ENCODE results near the gene CFAP68. TPM values are rescaled to one million over a fixed set of nuclear protein-coding genes. Genes with fewer than 3 reads are reported as not detected.

The CFAP68 gene
- total and polyA plus RNA-seq, 2 of the 13 experiments (the other 11 are each of a cell fraction or from before 2014, with no cell fraction given) = 22.2 to 25.6 TPM

- TF ChIP-seq NFAT5 (CRISPR knock-in tag; IDR thresholded peaks at IDR 0.05) (no peak), LCORL (IDR thresholded peaks at IDR 0.05) (no peak), LCORL (CRISPR knock-in tag; IDR thresholded peaks at IDR 0.05) (peak; percentile 71; the same call in 1 of the 2 replicates), KDM5A (IDR thresholded peaks at IDR 0.05; ENCODE audit: borderline replicate concordance, low read length) (no peak), ZNF552 (CRISPR knock-in tag; IDR thresholded peaks at IDR 0.05; ENCODE audit: borderline replicate concordance) (no peak), ZBTB8A (CRISPR knock-in tag; IDR thresholded peaks at IDR 0.05; ENCODE audit: borderline replicate concordance, low read depth) (no peak), PLSCR1 (CRISPR knock-in tag; IDR thresholded peaks at IDR 0.05; ENCODE audit: borderline replicate concordance) (no peak), ARID2 (CRISPR knock-in tag; IDR thresholded peaks at IDR 0.05; ENCODE audit: borderline replicate concordance) (no peak), ZNF446 (CRISPR knock-in tag; IDR thresholded peaks at IDR 0.05) (no peak), ATF5 (CRISPR knock-in tag; IDR thresholded peaks at IDR 0.05; ENCODE audit: low read depth) (no peak), BORCS8-MEF2B (CRISPR knock-in tag; IDR thresholded peaks at IDR 0.05) (no peak), SNAI1 (CRISPR knock-in tag; IDR thresholded peaks at IDR 0.05; ENCODE audit: borderline replicate concordance) (no peak)
- TF ChIP-seq, protein P1, sequence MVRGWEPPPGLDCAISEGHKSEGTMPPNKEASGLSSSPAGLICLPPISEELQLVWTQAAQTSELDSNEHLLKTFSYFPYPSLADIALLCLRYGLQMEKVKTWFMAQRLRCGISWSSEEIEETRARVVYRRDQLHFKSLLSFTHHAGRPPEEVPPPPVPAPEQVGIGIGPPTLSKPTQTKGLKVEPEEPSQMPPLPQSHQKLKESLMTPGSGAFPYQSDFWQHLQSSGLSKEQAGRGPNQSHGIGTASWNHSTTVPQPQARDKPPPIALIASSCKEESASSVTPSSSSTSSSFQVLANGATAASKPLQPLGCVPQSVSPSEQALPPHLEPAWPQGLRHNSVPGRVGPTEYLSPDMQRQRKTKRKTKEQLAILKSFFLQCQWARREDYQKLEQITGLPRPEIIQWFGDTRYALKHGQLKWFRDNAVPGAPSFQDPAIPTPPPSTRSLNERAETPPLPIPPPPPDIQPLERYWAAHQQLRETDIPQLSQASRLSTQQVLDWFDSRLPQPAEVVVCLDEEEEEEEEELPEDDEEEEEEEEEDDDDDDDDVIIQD (CRISPR knock-in tag; IDR thresholded peaks at IDR 0.05; ENCODE audit: low read depth) = peak; percentile 22; the same call in 1 of the 2 replicates
- TF ChIP-seq, protein P2, sequence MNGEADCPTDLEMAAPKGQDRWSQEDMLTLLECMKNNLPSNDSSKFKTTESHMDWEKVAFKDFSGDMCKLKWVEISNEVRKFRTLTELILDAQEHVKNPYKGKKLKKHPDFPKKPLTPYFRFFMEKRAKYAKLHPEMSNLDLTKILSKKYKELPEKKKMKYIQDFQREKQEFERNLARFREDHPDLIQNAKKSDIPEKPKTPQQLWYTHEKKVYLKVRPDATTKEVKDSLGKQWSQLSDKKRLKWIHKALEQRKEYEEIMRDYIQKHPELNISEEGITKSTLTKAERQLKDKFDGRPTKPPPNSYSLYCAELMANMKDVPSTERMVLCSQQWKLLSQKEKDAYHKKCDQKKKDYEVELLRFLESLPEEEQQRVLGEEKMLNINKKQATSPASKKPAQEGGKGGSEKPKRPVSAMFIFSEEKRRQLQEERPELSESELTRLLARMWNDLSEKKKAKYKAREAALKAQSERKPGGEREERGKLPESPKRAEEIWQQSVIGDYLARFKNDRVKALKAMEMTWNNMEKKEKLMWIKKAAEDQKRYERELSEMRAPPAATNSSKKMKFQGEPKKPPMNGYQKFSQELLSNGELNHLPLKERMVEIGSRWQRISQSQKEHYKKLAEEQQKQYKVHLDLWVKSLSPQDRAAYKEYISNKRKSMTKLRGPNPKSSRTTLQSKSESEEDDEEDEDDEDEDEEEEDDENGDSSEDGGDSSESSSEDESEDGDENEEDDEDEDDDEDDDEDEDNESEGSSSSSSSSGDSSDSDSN (CRISPR knock-in tag; IDR thresholded peaks at IDR 0.05) = no peak
- TF ChIP-seq, protein P3, sequence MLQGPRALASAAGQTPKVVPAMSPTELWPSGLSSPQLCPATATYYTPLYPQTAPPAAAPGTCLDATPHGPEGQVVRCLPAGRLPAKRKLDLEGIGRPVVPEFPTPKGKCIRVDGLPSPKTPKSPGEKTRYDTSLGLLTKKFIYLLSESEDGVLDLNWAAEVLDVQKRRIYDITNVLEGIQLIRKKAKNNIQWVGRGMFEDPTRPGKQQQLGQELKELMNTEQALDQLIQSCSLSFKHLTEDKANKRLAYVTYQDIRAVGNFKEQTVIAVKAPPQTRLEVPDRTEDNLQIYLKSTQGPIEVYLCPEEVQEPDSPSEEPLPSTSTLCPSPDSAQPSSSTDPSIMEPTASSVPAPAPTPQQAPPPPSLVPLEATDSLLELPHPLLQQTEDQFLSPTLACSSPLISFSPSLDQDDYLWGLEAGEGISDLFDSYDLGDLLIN (CRISPR knock-in tag; IDR thresholded peaks at IDR 0.05; ENCODE audit: borderline replicate concordance) = no peak
- TF ChIP-seq, protein P4, sequence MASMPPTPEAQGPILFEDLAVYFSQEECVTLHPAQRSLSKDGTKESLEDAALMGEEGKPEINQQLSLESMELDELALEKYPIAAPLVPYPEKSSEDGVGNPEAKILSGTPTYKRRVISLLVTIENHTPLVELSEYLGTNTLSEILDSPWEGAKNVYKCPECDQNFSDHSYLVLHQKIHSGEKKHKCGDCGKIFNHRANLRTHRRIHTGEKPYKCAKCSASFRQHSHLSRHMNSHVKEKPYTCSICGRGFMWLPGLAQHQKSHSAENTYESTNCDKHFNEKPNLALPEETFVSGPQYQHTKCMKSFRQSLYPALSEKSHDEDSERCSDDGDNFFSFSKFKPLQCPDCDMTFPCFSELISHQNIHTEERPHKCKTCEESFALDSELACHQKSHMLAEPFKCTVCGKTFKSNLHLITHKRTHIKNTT (CRISPR knock-in tag; IDR thresholded peaks at IDR 0.05) = no peak
Measured at GRCh38 chr11:111840143-111840542, 39.2 kb upstream of the CFAP68 start (continued).
